ENCODE results near the gene STAB1. TPM values are rescaled to one million over a fixed set of nuclear protein-coding genes. Genes with fewer than 3 reads are reported as not detected.

The STAB1 gene
- total and polyA plus RNA-seq, 5 donors = 69.5 to 159 (median 94.6) TPM

GRCh38 chr3:52544937-52545336, 49.8 kb downstream of the STAB1 start:
- 75% methylated on average over 4 of the region's 4 CpGs for WGBS
- peak in 1 of 2 donors; percentile 68 for ATAC-seq
- Histone ChIP-seq H3K27ac (ENCODE audit: low read length) (no peak overlapping the region), H3K9me3 (ENCODE audit: control insufficient read depth, low read length) (no peaks in the 10 kb centered on the region), H3K27me3 (ENCODE audit: control insufficient read depth, insufficient read depth) (no peaks in the 10 kb centered on the region), H3K4me3 (ENCODE audit: low read length) (no peak overlapping the region), H3K4me1 (ENCODE audit: control insufficient read depth, insufficient read depth, low read length) (no peaks in the 10 kb centered on the region)
- intact Hi-C loops (cut with DNase I) = loop anchor here in 1 of 4 donors (5.0 kb wide), 1 partner anchor 73 kb away; no protein-coding TSS in a partner anchor
- DNase-seq = no peak

GRCh38 chr3:52546111-52546901, 51.2 kb downstream of the STAB1 start:
- DNase-seq (no peak), ATAC-seq (no peak)
- intact Hi-C loops (cut with DNase I) = no loop called here
- no peaks in the 10 kb centered on the region for H3K4me1 ChIP-seq (ENCODE audit: control insufficient read depth, insufficient read depth, low read length)
- H3K9me3 ChIP-seq (ENCODE audit: control insufficient read depth, low read length) = no peaks in the 10 kb centered on the region
- no peak overlapping the region for H3K4me3 ChIP-seq (ENCODE audit: low read length)
- 85% methylated on average over 3 of the region's 3 CpGs for WGBS
- no peak overlapping the region for H3K27ac ChIP-seq (ENCODE audit: low read length)
- no peaks in the 10 kb centered on the region for H3K27me3 ChIP-seq (ENCODE audit: control insufficient read depth, insufficient read depth)

- Histone ChIP-seq H3K27ac (ENCODE audit: low read length) (no peak overlapping the region), H3K9me3 (ENCODE audit: control insufficient read depth, low read length) (no peaks in the 10 kb centered on the region), H3K4me1 (ENCODE audit: control insufficient read depth, insufficient read depth, low read length) (no peaks in the 10 kb centered on the region), H3K27me3 (ENCODE audit: control insufficient read depth, insufficient read depth) (no peaks in the 10 kb centered on the region), H3K4me3 (ENCODE audit: low read length) (no peak overlapping the region)
- no peak for ATAC-seq
- DNase-seq = no peak
- intact Hi-C loops (cut with DNase I) = no loop called here
- 71% methylated on average over 2 of the region's 2 CpGs for WGBS
Observed at GRCh38 chr3:52547143-52547542, 52.0 kb downstream of the STAB1 start.

- H3K4me1 ChIP-seq (ENCODE audit: control insufficient read depth, insufficient read depth, low read length) = peaks cover 3% of the 10 kb centered on the region
- ATAC-seq (no peak), DNase-seq (no peak)
- H3K9me3 ChIP-seq (ENCODE audit: control insufficient read depth, low read length) = no peaks in the 10 kb centered on the region
- H3K27ac ChIP-seq (ENCODE audit: low read length) = no peak overlapping the region
- intact Hi-C loops (cut with DNase I) = no loop called here
- H3K4me3 ChIP-seq (ENCODE audit: low read length) = no peak overlapping the region
- H3K27me3 ChIP-seq (ENCODE audit: control insufficient read depth, insufficient read depth) = no peaks in the 10 kb centered on the region
Observed at GRCh38 chr3:52551118-52551517, 56.0 kb downstream of the STAB1 start.

- H3K27ac ChIP-seq (ENCODE audit: low read length) = peak overlapping the region; percentile 33
- peaks cover 3% of the 10 kb centered on the region for H3K4me1 ChIP-seq (ENCODE audit: control insufficient read depth, insufficient read depth, low read length)
- 76% methylated on average over 3 of the region's 3 CpGs for WGBS
- ATAC-seq (no peak), DNase-seq (no peak)
- H3K9me3 ChIP-seq (ENCODE audit: control insufficient read depth, low read length) = no peaks in the 10 kb centered on the region
- no peaks in the 10 kb centered on the region for H3K27me3 ChIP-seq (ENCODE audit: control insufficient read depth, insufficient read depth)
- H3K4me3 ChIP-seq (ENCODE audit: low read length) = no peak overlapping the region
- intact Hi-C loops (cut with DNase I) = no loop called here
Observed at GRCh38 chr3:52552089-52552488, 57.0 kb downstream of the STAB1 start.

GRCh38 chr3:52554026-52554755, 59.1 kb downstream of the STAB1 start:
- Histone ChIP-seq H3K4me3 (ENCODE audit: low read length) (no peak overlapping the region), H3K4me1 (ENCODE audit: control insufficient read depth, insufficient read depth, low read length) (peaks cover 3% of the 10 kb centered on the region), H3K9me3 (ENCODE audit: control insufficient read depth, low read length) (no peaks in the 10 kb centered on the region), H3K27ac (ENCODE audit: low read length) (no peak overlapping the region), H3K27me3 (ENCODE audit: control insufficient read depth, insufficient read depth) (no peaks in the 10 kb centered on the region)
- 91% methylated on average over 5 of the region's 5 CpGs for WGBS
- DNase-seq (no peak), ATAC-seq (no peak)
- intact Hi-C loops (cut with DNase I) = no loop called here

- peaks cover 3% of the 10 kb centered on the region for H3K4me1 ChIP-seq (ENCODE audit: control insufficient read depth, insufficient read depth, low read length)
- H3K27ac ChIP-seq (ENCODE audit: low read length) = no peak overlapping the region
- no peaks in the 10 kb centered on the region for H3K27me3 ChIP-seq (ENCODE audit: control insufficient read depth, insufficient read depth)
- 93% methylated on average over 1 of the region's 1 CpG for WGBS
- ATAC-seq (no peak), DNase-seq (no peak)
- H3K4me3 ChIP-seq (ENCODE audit: low read length) = no peak overlapping the region
- intact Hi-C loops (cut with DNase I) = no loop called here
- no peaks in the 10 kb centered on the region for H3K9me3 ChIP-seq (ENCODE audit: control insufficient read depth, low read length)
Observed at GRCh38 chr3:52555056-52555455, 59.9 kb downstream of the STAB1 start.

GRCh38 chr3:52557011-52557960, 62.1 kb downstream of the STAB1 start:
- no peak overlapping the region for H3K27ac ChIP-seq (ENCODE audit: low read length)
- 86% methylated on average over 9 of the region's 9 CpGs for WGBS

GRCh38 chr3:52558436-52558835, 63.3 kb downstream of the STAB1 start:
- ATAC-seq (no peak), DNase-seq (no peak)
- Histone ChIP-seq H3K27ac (ENCODE audit: low read length) (no peak overlapping the region), H3K4me1 (ENCODE audit: control insufficient read depth, insufficient read depth, low read length) (no peaks in the 10 kb centered on the region), H3K9me3 (ENCODE audit: control insufficient read depth, low read length) (no peaks in the 10 kb centered on the region), H3K27me3 (ENCODE audit: control insufficient read depth, insufficient read depth) (no peaks in the 10 kb centered on the region), H3K4me3 (ENCODE audit: low read length) (no peak overlapping the region)
- 94% methylated on average over 5 of the region's 5 CpGs for WGBS
- intact Hi-C loops (cut with DNase I) = no loop called here

More at GRCh38 chr3:52557011-52557960, 62.1 kb downstream of the STAB1 start:
- intact Hi-C loops (cut with DNase I) = no loop called here
- no peak for ATAC-seq
- H3K4me3 ChIP-seq (ENCODE audit: low read length) = no peak overlapping the region
- no peaks in the 10 kb centered on the region for H3K9me3 ChIP-seq (ENCODE audit: control insufficient read depth, low read length)
- DNase-seq = no peak
- no peaks in the 10 kb centered on the region for H3K27me3 ChIP-seq (ENCODE audit: control insufficient read depth, insufficient read depth)
- peaks cover 3% of the 10 kb centered on the region for H3K4me1 ChIP-seq (ENCODE audit: control insufficient read depth, insufficient read depth, low read length)

GRCh38 chr3:52561028-52561747, 66.0 kb downstream of the STAB1 start:
- no peak overlapping the region for H3K27ac ChIP-seq (ENCODE audit: low read length)
- DNase-seq (no peak), ATAC-seq (peak in 1 of 2 donors; percentile 38)
- H3K9me3 ChIP-seq (ENCODE audit: control insufficient read depth, low read length) = no peaks in the 10 kb centered on the region
- WGBS = 73% methylated on average over 4 of the region's 4 CpGs
- intact Hi-C loops (cut with DNase I) = no loop called here
- no peaks in the 10 kb centered on the region for H3K27me3 ChIP-seq (ENCODE audit: control insufficient read depth, insufficient read depth)
- no peak overlapping the region for H3K4me3 ChIP-seq (ENCODE audit: low read length)
- no peaks in the 10 kb centered on the region for H3K4me1 ChIP-seq (ENCODE audit: control insufficient read depth, insufficient read depth, low read length)

All from right cardiac atrium (tissue), 5 donors.